AG08396 (cell line): ENCODE data around the gene VCX2.
"Not testable (repeated sequence)": the region's sequence is repeated elsewhere in the genome, so short reads cannot be mapped to it uniquely, and the experiment has no call there.

ENCODE experiments used
- DNase-seq: peaks from one replicate; pipeline ENCODE4 v3.0.0; 2012; ENCODE audit warnings: low spot score, mixed read lengths

Gene VCX2

GRCh38 chrX:8121391-8121790, 49.7 kb downstream of the VCX2 start:
- DNase-seq = not testable (repeated sequence)
